Medulla oblongata (tissue), 1 donor: Measurements from ENCODE around the gene MTRF1L.
"Not testable (repeated sequence)": the region's sequence is repeated elsewhere in the genome, so short reads cannot be mapped to it uniquely, and the experiment has no call there.

Experiments
- DNase-seq: peaks from one replicate; pipeline ENCODE4 v3.0.0-alpha.2; 2015; ENCODE audit errors: extremely low spot score

Gene MTRF1L

DNA sequence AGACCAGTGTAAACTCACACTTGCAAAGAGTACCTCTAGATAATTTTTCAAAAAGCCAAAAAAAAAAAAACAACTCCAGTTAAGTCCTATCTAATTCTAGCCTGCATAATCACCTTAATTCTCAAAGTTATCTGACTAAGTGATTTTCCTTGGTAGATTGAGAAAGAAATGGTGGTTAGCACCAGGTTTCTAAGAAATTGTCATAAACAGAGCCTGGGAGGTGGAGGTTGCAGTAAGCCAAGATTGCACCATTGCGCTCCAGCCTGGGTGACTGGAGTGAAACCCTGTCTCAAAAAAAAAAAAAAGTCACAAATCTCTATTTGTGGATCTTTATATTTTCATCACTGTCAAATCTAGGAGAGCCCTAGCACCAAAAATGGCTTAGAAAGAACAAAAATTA lies 28.6 kb downstream of the MTRF1L start:
- no peak for DNase-seq

DNA sequence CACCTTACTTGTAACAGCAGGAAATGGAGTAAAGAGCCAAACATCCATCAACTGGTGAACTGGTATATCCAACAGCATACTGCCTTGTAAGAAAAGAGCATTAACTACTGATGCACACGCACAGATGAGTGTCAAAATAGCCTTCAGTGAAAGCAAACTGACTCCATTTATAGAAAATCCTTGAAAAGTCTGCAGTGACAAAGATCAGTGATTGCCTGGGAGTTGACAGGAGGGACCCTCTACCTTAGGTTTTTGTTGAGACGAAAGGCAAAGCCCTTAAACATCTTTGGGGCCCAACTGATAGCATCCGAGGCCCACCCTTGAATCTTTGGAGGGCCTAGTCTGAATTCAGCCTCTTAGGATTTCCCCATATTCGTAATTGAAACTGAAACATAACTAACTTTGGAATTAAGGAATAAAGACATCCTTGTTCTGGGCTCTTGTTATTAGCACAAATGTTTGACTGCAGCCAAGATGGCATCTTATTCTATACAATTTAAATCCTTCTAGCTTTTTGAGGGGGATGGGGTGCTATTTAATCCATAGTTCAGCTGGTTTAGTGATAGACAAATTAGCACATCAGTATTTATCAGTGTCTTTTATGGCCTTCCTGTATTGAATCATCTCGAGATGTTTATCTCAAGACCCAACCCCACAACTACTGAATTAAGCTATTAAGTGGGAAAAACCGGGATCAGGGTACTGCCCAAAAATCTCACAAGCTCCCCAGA lies 32.7 kb downstream of the MTRF1L start:
- DNase-seq, result no peak

DNA sequence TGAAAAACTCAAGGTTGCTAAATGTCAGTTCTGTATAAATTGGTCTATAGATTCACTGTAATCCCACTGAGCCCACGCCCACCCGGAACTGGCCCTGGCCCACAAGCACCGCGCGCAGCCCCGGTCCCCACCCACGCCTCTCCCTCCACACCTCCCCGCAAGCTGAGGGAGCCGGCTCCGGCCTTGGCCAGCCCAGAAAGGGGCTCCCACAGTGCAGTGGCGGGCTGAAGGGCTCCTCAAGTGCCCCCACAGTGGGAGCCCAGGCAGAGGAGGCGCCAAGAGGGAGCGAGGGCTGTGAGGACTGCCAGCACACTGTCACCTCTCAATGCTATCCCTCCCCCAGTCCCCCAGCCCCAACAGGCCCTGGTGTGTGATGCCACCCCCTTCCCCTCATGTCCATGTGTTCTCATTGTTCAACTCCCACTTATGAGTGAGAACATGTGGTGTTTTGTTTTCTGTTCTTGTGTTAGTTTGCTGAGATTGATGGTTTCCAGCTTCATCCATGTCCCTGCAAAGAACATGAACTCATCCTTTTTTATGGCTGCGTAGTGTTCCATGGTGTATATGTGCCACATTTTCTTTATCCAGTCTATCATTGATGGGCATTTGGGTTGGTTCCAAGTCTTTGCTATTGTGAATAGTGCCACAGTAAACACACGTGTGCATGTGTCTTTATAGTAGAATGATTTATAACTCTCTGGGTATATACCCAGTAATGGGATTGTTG lies 36.2 kb downstream of the MTRF1L start:
- DNase-seq, result not testable (repeated sequence)

DNA sequence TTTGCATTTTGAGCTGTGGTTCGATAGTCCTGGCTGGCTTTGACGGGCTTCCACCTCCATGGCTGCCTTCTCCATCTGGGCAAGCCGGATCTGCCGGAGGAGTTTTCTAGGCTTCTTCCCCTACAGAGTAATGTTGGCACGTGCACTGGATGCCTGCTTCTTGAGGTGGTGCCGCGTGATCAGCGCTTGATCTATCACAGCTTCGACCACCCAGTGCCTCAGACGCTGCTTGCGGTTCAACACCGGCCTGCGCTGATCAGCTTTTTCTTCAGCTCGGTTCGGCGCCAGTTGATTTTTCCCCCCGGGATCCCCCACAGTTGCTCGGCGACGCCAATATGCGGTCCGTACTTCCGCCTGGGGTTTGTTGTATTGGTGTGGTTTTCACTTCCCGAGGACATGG lies 43.2 kb downstream of the MTRF1L start:
- DNase-seq, result no peak

DNA sequence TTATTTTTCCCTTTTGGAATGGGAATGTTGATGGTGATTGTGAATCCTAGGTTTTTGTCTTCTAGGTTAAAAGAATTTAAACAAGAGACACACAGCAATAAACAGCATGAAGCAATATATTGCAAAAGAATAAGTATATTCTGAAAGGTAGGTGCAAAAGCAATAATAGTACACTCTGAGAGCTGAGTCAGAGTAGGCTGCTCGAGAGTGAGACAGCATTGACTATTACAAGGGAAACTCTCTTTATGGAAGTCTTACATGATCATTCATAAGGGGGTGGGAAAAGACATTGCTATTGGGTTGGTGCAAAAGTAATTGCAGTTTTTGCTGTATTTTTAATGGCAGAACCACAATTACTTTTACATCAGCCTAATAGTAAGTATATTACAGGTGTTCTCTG lies 44.7 kb downstream of the MTRF1L start:
- DNase-seq, result no peak

DNA sequence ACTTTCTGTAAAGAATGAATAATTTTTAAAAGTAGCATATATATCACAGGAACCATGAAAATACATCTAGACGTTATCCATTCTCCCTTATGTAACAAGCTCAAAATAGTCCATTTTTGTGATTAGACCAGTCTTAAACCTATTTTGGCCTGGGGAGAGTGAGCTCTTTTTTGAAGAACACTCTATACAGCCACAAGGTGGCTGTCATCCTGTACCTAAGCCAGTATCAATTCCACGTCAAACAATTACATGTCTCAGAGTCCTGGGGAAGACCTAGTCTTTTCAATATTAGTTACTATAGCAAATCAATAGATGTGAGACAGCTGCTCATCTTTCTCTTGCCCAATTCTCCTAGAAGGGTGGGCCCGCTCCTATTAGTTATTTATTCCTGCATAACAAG lies 48.1 kb downstream of the MTRF1L start:
- no peak for DNase-seq

DNA sequence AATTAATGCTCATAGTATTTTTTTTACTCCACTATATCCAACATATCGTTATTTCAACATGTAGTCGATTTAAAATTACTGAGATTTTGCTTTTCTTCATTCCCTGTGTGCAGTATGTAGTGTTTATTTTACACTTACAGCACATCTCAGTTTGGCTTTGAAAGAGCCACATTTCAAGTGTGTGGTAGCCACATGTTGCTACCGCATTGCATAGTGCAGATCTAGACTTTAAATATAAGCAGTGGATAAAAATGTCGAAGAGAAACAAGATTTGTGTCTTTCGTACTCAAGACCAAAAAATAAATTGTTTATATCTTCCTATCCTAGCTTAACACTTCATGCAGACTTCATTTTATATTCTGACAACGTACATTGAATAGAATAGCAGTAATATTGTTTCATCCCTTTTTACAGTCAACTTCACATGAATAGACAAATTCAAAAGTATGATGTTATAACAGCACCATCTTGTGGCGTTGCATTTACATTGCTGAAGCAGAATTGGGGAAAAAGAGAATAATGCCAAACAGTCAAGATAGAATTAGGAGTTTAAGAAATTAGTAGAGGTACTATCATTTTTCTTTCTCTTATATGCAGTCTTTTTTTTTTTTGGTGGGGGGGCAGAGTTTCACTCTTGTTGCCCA lies 49.5 kb downstream of the MTRF1L start:
- peak; percentile 36 for DNase-seq

DNA sequence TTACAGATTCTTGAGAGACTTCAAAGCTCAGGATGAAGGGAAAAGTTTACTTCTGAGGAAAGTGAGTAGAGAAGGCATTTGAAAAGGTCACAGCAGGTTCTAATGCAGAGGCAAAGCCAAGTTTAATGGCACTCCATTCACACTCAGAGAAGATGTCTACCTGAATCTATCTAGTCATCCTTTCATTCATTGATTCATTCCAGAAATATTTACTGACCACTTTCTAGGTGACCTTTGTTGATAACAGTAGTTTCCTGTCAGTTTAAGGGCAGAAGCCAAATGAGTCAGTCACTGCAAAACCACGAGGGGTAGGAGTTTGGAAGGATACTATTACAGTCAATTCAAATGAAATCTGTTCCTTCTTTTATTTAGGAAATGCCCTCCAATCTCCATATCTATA lies 50.5 kb downstream of the MTRF1L start:
- DNase-seq, result no peak

DNA sequence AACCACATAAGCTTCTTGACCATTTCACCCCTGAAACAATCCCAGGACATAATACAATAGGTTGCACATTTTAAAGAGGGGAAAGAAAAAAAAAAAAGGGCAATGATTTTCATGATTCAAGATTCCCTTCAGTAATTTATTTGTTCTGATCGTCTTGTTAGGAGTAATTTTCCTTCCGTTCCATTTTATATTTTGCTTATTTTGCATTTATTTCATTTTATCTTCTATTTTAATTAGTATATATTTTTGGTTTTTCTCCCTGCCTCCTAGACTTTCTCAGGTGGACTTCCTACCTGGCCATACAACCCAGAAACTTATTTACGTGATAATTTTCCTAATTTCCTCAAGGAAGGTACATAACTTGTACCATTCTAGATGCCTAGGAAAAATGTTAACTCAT lies 52.3 kb downstream of the MTRF1L start:
- DNase-seq, result no peak

DNA sequence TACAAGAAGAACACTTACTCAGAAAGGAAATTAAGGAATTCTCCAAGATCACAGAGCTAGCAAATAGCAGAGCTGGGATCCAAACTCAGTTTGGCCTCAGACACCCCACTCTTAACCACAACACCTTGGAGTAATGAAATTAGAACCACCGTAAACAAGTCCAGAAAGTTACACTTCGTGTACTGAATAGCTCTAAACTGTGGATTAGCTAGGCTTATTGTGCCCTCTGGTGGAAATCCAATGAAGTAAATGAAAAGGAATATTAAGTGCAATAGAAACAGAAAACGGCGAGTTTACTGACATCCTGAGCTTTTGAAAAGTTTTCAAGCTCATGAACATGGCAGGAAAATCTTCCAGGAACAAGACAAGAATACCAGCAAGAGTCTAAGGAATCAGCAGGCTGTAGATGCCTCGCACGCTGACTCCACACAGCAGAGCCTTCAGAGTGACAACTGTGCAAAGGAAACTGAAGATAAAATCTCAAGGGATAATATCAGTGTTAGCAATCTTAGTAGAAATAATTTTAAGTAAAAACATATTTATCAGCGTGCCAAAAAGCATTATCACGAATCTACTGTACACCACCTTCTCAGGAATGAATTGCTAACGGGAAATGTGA lies 54.2 kb downstream of the MTRF1L start:
- peak; percentile 76 for DNase-seq

DNA sequence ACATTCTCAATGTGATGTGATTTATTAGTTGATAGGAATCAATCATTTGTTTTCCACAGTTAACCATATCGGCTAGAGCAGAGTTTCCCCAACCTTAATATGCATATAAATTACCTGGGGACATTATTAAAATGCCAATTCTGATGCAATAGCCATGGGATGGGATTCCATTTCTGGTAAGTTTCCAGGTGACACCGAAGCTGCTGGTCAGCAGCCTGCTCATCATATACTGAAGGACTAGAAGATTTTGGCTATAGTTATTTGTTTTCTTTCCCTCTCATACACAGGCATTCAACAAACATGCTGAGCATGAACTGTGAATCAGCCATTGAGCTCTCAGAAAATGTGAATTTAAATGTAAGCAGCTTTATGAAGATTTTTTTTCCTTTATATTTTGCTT lies 55.5 kb downstream of the MTRF1L start:
- DNase-seq, result no peak

DNA sequence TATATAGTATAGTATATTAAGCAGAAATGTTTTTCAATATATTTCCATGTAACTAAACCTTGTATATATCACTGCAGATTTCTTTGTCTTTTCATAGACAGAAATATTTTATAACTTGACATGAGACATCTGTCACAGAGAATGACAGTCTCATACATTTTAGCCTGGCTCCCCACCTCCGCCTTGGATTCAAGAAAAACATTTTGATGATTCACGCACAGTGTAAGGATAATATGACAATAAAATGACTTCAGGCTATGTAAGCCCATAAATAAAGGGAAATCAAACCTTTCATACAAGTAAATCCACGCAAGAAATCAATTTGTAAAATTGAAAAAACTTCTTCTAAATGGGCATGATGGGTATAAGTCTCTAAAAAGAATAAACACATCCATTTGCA lies 56.0 kb downstream of the MTRF1L start:
- no peak for DNase-seq

DNA sequence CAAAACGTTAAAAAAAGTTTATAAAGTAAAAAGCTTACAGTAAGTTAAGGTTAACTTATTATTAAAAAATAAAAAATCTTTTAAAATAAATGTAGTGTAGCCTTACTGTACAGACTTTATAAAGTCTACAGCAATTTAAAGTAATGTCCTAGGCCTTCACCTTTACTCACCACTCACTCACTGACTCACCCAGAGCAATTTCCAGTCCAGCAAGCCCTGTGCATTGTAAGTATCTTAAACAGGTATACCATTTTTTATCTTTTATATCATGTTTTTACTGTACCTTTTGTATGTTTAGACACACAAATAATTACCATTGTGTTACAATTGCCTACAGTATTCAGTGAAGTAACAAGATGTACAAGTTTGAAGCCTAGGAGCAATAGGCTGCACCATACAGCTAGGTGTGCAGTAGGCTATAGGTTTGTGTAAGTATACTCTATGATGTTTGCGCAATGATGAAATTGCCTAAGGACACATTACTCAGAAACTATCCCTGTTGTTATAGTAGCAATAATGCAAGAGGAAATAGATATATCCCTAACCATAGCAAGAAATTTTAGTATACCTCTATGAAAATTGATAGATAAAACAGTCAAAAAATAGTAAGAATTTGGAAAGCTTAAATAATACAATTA lies 59.1 kb downstream of the MTRF1L start:
- DNase-seq, result no peak

DNA sequence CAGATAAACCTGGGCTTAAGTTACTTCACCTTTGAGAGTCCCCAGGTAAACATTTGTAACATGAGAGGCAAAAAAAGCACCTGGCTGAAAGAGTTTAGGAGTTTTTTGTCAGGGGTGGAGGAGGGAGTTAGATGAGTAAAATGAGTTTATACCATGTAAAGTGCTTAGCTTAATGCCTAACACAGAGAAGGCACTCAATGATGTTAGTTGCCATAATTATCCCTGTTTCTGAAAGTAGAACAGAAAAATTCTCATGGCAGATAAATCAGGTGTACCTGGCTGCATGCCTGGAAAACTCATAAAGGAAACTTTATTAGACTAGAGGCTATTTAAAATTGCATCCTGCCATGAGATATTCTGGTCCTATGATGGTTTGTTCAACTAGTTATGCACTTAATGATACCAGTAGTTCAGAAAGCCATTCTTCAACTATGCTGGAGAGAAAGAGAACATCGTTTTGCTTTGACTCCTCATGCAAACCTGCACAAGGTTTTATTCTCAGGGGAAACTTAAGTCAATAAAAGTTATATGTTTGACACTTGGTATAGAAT lies 60.1 kb downstream of the MTRF1L start:
- DNase-seq, result no peak

DNA sequence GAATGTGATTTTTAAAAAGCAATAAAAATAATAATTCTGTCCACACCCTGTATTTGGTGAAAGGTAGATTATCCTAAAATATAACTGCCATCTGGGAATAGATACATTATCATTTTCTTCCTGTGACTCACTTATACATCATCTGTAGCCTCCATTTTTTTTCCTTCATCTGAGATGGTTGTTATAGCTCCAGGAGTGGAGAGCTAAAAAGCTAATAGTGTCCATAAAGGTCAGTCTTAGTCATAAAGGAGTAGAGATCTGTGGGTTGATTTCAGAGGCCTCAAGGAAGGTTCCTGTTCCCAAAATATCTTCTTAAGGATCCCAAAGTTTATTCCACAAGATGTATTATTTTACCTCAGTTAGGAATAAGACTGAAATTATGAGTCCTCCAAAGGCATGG lies 60.8 kb downstream of the MTRF1L start:
- no peak for DNase-seq
